ENCODE measurements around the gene F2RL1. TPM values are rescaled to one million over a fixed set of nuclear protein-coding genes. Genes with fewer than 3 reads are reported as not detected.

The F2RL1 gene
- total and polyA plus RNA-seq, 2 of the 13 experiments (the other 11 are each of a cell fraction or from before 2014, with no cell fraction given) = 9.9 to 23.0 TPM

GRCh38 chr5:76818844-76819831, at the start of gene F2RL1 (continued):
- TF ChIP-seq PCBP2 (optimal IDR thresholded peaks at IDR 0.05; ENCODE audit: low read depth, low read length, poor library complexity, severe bottlenecking) (no peak), ZFP1 (CRISPR knock-in tag; IDR thresholded peaks at IDR 0.05) (no peak), CHD4 (IDR thresholded peaks at IDR 0.05; ENCODE audit: borderline replicate concordance, low read length) (no peak), ZNF142 (CRISPR knock-in tag; IDR thresholded peaks at IDR 0.05) (0 out of 2 replicates have a peak, but pooled peaks have one; percentile 25), SIX1 (CRISPR knock-in tag; IDR thresholded peaks at IDR 0.05; ENCODE audit: borderline replicate concordance) (peak; percentile 58; the same call in 1 of the 2 replicates), ZNF816 (CRISPR knock-in tag; IDR thresholded peaks at IDR 0.05; ENCODE audit: borderline replicate concordance) (no peak), NONO (IDR thresholded peaks at IDR 0.05) (no peak), NONO (CRISPR knock-in tag; conservative IDR thresholded peaks at IDR 0.05) (0 out of 2 replicates have a peak, but pooled peaks have one; percentile 46), ZBTB7A (CRISPR knock-in tag; IDR thresholded peaks at IDR 0.05) (no peak), ZNF569 (CRISPR knock-in tag; IDR thresholded peaks at IDR 0.05; ENCODE audit: borderline replicate concordance) (no peak), AGO2 (optimal IDR thresholded peaks at IDR 0.05; ENCODE audit: low read depth, low read length) (peak; percentile 18), ZNF839 (CRISPR knock-in tag; IDR thresholded peaks at IDR 0.05; ENCODE audit: borderline replicate concordance) (no peak), RXRB (CRISPR knock-in tag; IDR thresholded peaks at IDR 0.05; ENCODE audit: borderline replicate concordance) (peak; percentile 10; the same call in 1 of the 2 replicates), HOMEZ (CRISPR knock-in tag; IDR thresholded peaks at IDR 0.05; ENCODE audit: low read depth) (peak; percentile 57; the same call in 1 of the 2 replicates), SMAD3 (CRISPR knock-in tag; IDR thresholded peaks at IDR 0.05) (no peak), ZNF335 (CRISPR knock-in tag; IDR thresholded peaks at IDR 0.05) (no peak), ZNF232 (CRISPR knock-in tag; IDR thresholded peaks at IDR 0.05; ENCODE audit: borderline replicate concordance) (peak; percentile 48; the same call in 1 of the 2 replicates), SP1 (IDR thresholded peaks at IDR 0.05) (no peak), SP1 (CRISPR knock-in tag; IDR thresholded peaks at IDR 0.05) (0 out of 2 replicates have a peak, but pooled peaks have one; percentile 34), ZBTB14 (CRISPR knock-in tag; IDR thresholded peaks at IDR 0.05) (peak; percentile 68)

Measured in HepG2 (cell line).